DMS 273 treated with DMSO at 0.1 percent for 48 hours (cell line): ENCODE data around the gene ARF1.

Experiments used
- DNase-seq: peaks from one replicate; lab custom pipeline; 2025; lab: John Stamatoyannopoulos, UW

The ARF1 gene

DNA sequence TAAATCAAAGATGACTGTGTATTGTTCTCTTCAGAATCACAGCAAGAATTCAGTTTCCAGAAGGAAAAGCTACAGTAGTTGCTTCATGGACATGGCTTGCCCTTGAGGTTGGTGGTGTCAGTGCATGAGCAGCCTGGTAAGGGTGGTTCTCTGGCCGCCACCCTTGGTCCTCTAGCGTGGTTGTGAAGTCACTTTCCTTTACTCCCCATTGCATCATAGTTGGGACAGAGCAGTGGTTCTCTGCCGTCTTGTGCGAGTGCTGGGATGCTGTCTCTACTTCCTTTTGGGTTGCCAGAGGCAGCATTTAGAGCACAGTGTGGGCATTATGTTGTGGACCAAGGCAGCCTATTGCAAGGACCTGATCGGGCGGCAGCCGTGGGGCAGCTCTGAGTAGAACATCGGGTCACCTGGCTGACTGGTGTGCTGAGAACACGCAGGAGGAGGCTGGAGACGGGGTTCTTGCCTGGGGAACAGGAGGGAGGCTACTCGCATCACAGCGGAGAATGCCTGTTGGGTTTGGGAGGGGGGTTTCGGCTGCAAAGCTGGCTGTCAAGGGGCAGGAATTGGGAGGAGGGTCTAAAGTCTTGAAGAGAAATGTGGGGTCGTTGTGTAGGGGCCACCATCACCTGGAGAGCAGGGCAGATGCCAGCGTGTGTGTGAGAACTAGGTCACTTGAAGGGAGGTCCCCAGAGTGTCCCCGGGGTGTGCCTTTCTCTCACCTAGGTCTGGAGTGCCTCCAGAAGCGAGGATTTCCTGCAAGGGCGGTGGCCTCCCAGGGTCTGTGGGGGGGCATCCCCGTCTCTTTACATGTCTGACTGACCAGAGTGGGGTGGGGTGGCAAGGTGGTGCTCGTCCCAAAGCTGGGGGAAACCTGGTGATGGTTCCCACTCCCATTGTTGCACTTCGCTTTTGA is 6.3 kb downstream of the ARF1 start:
- DNase-seq: no peak

DNA sequence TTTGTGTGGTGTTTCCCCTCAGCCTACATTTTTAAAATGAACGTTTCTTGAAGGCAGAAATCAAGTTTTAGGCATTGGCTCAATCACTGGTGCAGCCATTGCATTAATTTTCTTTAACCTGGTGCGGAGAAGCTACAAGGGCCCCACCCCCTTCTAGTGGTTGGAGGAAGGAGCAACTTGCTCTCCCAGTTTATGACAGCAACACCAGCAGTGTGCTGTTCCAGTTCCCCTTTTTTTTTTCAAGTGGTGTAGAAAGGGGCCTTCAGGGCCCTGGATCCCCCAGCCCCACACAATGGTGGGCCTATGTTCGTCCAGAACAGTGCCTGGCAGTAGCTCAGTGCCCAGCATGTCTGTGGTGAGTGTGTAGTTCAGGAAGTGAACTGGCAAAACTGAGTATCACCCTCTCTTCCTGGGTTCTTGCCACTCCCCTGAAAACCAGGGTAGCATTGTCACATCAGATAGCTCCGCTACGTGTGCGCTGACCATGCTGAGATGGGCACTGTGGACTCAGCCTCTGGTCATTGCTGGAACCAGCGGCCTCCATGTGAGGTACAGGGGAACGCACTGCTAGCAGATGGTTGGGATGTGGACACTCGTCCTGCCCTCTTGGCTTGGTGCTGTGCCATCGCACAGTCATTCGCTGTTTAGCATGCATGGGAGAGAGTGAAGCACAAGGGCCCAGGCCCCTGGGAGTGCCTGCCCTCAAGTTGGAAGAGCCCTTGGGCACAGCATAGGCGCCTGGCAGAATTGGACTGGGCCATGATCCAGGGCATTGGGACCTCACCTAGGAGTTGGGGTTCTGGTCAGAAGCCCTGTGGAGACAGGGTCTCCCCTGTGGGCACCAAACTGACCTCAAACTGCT is 7.2 kb downstream of the ARF1 start:
- DNase-seq: no peak

DNA sequence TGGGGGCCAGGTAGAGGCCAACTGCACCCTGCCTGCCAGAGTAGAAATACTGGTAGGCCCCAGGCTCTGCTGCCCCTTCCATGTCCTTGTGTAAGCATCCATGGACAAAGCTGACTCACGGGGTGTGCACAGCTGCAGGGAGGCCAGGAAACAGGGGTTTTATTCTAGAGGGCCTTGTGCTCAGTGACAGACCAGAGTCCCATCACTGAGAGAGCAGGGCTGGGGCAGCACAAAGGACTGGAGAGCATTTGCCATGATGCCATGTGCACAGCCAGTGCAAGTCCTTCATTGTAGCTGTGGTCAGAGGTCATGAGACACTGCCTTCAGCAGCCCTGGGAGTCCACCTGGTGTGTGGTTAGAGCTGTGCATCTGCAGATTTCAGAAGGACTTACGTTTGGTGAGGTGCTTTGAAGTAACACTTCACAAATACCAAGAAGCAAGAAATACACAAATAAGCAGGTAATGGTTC is 8.1 kb downstream of the ARF1 start:
- DNase-seq: no peak

DNA sequence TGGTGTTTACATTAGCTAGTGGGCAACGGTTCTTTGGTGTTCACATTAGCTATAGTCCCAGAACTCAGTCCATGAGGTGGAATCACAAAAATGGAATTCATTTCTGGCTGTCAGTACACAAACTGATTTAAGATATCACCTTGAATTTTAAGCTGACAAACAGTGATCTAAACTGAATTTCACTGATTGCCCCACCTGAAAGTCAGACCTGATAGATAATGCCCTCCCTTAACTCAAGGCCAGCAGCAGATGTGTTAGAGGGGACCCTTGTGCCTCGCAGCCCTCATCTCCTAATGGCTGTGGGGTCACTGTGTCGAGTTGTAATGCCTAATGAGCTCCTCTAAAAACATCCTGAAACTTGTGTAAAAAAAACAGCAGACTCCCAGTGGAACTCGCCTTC is 8.6 kb downstream of the ARF1 start:
- no peak for DNase-seq

DNA sequence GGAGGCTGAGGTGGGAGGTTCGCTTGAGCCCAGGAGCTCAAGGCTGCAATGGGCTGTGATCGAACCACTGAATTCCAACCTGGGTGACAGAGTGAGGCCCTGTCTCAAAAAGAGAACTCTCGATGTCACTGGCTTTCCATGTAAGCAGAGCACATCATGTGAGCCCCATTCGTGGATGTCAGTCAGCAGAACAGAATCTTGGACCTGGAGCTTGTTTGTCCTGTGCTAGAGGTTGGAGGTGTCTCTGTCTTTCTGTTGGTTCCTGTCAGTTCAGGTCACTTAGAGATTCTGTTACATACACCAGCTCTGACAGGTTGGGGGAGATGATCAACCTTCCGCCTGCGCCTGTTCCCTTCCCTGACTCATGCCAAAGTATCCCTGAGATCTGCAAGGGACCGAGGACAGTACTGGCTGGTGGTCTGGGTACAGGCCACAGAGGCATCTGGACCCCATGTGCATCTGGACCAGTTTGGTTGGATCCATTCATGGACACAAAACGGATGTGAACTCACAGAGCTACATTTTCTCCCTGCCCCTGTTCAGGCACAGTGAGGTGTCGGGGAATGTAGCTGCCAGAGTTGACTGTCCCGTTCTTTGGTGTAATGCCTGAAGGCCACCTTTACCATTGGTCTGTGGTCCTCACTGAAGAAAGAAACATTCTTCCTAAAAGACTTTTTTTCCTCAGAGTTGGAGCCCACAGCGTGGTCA is 10.0 kb downstream of the ARF1 start:
- DNase-seq: no peak

DNA sequence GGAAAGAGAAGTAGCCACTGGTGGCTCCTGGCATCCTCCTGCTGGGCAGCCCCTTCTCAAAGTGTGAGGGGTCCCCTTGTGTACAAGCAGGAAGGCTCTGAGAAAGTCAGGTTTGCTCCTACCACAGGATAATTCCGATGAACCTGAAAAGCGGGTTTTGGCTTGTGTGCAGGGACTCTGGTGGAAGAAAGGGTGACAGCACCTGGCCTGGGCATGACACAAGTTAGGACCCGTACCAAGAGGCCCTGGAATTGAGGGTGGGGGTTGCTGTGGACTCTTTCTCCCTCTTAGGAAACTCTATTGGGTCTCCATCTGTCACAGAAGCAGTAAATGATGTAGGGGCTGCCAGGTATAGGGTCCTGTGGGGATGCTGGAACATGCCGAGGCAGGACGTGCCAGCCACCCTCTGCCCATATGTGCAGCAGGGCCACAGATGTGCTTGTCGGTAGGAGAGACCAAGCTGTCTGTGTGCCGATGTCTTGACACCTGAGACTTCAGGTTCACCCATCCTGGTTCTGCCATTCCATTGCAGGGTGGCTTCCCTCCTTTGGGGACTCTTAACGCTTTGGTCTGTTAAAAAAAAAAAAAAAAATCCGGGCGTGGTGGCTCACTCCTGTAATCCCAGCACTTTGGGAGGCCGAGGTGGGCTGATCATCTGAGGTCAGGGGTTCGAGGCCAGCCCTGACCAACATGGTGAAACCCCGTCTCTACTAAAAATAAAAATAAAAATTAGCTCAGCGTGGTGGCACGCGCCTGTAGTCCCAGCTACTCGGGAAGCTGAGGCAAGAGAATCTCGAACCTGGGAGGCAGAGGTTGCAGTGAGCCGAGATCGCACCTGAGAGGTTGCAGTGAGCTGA is 10.8 kb downstream of the ARF1 start:
- DNase-seq: no peak

DNA sequence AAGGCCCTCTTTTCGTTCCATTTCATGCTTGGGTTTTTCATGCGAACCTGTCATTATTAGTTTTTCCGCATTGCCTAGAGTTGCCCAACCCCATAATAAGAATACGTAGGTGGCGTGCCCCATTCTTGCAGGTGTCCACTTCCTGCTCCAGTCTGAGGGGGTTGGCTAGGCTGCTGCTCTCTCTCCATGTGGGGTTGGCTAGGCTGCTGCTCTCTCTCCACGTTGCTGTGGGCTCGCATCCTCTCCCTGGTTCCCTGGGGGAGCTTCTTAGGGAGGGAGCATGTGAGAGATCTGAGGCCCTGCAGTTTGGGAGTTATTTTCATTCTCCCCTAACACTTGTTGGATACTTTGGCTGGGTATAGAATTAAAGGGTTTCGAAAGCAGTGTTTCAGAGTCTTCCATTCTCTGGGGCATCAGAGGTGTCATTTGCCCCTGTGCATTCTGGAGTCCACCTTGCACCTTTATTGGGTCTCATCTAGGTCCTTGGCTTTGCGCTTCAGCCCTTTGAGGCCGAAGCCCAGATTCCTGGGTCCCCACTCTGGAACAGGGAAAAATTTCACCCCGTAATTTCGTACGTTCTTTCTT is 12.0 kb downstream of the ARF1 start:
- no peak for DNase-seq

DNA sequence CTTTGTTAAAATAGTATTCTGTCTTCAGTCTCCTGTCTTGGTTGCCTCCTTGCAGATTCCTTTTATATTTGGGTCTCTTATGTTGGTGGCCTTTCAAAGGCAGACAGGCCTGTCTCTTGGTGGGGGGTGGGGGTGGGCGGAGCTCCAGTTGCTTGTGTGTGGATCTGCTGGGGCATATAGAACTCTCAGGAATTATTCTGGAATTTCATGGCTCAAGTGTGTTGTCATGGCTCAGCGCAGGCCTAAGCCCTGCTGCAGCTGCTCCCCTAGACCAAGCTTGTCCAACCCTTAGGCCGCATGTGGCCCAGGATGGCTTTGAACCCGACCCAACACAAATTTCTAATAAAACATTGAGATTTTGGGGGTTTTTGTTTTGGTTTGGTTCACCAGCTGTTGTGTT is 12.7 kb downstream of the ARF1 start:
- DNase-seq: no peak

DNA sequence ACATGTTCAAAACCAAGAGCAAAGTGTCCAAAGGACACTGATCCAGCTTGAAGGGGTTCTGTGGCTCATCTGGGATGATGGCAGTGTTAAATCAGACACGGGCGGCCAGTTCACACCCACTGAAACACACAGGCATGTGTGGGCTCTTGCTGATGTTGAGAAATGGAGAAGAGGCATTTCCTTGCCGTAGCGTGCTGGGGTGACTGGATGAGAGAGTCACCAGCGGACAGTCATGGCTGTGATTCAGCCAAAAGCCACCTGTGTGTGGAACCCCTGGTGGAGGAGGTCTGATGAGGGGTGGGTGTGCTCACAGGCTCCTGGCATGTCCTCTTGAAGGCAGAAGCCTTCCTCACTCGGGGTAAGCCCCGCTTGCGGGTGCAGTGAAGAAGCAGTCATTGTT is 13.4 kb downstream of the ARF1 start:
- no peak for DNase-seq

DNA sequence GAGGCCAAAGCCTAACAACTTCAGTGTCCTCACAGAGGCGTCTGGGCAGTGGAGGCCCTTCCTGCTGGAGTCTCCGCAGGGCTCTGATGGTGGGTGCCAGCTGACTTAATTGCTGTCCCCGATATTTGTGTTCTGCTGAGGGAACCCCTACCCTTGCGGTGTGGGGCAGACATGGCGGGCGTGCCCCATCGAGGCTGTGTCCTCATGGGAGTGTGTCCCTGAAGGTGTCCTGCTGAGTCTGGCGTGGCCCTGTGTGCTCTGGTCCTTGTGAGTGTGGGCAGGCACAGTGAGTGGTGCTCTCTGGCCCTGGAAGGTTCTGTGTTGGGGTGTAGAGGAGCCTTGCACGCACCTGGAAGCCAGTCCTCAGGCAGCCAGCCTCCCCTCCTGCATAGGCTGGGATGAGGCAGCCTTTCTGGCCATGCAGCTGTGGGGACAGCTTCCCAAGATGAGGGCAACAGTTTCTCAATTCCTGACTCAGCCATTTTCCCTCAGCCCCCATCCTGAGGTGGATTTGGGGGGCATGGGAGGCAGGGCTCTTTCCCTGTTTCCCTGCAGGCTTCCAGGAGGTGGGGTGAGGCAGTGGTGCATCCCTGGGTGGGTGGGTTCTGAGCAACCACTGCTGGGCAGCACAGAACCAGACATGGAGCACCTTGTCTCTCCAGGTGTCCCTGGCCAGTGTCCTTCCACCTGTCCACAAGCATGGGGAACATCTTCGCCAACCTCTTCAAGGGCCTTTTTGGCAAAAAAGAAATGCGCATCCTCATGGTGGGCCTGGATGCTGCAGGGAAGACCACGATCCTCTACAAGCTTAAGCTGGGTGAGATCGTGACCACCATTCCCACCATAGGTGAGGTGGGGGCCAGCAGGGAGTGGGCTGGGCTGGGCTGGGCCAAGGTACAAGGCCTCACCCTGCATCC is 14.2 kb downstream of the ARF1 start:
- no peak for DNase-seq

DNA sequence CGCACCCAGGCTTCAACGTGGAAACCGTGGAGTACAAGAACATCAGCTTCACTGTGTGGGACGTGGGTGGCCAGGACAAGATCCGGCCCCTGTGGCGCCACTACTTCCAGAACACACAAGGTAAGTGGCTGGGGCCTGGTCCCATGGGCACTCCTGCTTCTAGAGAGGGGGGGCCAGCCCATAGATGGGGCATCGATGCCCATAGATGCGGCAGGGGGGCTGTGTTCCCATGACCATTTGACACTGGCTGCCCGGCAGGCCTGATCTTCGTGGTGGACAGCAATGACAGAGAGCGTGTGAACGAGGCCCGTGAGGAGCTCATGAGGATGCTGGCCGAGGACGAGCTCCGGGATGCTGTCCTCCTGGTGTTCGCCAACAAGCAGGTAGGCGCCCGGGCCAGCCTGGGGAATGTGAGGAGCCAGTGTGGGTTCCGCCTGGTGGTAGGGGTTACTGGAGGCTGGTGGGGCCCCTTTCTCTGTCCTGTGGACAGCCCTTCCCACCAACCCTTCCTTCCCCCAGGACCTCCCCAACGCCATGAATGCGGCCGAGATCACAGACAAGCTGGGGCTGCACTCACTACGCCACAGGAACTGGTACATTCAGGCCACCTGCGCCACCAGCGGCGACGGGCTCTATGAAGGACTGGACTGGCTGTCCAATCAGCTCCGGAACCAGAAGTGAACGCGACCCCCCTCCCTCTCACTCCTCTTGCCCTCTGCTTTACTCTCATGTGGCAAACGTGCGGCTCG is 15.0 kb downstream of the ARF1 start:
- DNase-seq: no peak

DNA sequence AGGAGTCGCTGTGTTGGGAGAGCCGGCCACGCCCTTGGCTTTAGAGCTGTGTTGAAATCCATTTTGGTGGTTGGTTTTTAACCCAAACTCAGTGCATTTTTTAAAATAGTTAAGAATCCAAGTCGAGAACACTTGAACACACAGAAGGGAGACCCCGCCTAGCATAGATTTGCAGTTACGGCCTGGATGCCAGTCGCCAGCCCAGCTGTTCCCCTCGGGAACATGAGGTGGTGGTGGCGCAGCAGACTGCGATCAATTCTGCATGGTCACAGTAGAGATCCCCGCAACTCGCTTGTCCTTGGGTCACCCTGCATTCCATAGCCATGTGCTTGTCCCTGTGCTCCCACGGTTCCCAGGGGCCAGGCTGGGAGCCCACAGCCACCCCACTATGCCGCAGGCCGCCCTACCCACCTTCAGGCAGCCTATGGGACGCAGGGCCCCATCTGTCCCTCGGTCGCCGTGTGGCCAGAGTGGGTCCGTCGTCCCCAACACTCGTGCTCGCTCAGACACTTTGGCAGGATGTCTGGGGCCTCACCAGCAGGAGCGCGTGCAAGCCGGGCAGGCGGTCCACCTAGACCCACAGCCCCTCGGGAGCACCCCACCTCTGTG is 15.9 kb downstream of the ARF1 start:
- DNase-seq: no peak

DNA sequence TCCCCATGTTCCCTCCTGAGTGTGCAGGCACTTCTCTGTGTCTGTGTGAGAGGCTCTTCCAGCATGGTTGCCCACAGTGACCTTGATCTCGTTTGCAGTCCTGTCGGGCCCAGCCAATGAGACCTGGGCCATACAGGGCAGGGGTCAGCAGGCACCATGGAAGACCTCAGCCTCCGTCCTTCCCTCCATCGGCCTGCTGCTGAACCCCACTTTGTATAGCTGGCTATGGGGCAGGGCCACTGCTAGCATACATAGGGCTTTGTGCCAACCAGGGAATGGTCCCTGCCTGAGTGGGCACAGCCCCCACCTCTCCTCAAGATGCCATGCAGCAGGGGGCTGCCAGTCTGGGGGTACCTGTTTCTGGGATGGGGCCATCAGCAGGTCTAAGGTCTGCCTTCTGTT is 16.8 kb downstream of the ARF1 start:
- DNase-seq: no peak

DNA sequence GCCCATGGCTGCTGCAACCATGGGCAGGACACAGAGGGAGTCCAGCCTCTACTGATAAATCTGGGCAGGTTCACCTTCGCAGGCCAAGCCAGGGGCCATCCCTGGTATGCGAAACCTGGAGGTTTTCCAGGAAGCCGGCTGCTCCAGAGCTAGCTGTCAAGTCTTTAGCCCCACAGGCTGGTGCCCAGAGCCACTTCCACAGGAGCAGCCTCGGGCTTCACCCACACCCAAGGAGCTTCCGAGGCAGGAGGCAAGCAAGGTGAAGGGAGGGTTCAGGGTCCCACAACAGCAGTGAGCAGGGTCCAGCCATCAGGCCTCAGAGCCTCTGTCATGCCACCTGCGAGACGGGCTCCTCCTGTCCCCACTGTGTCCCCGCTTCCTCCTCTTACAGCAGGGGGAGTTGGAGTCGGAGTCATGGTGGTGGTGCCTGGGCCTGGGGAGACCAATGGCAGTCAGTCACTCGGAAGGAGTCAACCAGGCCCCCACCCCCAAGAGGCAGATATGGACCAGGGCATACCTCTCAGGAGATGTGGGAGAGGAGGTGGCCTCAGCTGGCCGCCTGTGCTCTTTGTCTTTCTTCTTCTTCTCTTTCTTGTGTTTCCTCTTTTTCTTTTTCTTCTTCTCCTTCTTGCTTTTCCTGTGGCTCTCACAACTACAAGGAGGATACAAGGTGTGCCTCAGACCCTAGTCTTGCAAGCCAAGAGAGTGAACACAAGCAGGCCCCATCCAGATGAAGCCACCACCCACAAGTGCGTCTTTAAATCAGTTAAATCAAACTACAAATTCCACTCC is 18.5 kb downstream of the ARF1 start:
- DNase-seq: no peak

DNA sequence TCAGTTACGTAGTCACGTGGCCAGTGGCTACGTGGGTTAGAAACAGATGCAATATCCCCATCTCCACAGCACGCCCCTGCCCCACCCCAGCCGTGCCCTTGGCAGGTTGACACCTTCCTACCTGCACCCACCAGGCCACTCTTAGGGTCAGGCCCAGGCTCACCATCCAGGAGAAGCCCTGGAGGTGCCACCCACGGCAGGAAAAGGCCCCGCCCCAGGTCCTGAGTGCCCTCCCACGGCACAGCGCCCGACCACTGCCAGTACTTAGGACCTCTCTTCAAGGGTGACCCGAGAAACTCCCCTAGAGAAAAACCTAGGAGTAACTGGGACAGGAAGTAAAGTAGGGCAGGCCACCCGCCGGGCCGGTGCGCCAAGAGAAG is 19.1 kb downstream of the ARF1 start:
- DNase-seq: no peak

DNA sequence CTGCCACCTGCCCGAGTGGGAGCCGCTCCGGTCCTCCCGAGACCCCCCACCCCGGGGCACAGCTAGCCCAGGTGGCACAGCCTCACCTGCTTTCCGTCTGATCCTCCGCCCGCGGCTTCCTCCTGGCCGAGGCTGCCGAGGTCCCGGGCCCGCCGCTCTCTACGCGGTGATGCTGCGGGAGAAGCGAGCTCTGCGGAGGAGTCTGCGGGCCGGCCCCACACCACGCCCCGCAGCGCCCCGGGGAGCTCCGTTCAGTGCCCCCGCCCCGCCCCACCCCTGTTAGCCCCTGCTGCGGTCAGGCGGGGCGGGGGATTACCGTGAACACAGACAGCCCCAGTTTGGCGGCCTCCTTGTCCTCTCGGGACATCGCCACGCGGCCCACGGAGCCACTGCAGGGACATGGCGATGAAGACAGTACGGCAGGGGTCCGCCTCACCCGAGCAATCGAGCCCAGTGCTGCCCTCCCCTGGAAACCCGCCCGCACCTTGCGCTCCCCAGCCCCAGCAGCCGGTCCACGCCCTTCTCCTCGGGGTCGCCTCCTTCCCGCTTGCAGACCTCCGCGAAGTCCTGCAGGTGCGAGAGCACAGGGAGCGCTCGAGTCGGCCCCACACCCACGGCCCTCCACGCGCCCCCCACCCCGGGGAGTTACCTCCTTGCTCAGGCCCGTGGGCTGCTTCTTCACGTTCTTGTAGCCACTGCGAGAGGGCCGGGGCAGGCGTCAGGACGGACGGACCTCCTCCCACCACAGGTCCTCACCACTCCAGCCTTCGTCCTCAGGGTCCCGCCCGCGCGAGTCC is 19.7 kb downstream of the ARF1 start:
- no peak for DNase-seq
